ENCODE measurements around the gene DHX57. TPM values are rescaled to one million over a fixed set of nuclear protein-coding genes. Genes with fewer than 3 reads are reported as not detected.
A peak's percentile ranks its signal among the peaks of the same experiment; 100 is the strongest.

Gene DHX57
- total RNA-seq, 1 donor from 2014 or later = 33.9 TPM

DNA sequence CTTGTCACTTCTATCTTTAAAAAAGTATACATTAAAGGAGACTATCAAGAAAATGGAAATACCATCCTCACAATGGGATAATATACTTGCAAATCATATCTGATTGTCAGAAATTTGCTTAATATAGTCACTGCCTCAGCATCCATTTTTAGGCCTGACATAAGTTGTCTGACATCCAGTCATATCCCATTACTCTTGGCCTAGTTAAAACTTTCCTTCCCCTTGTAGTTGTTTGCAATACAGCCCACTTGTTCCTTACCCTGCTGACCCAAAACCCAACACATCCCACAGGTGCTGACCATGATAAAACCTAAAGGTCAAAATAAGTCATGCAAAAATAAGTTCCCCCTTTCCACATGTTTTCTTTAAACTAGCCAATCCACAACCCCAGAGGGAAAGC is 10.3 kb upstream of the DHX57 start:
- Histone ChIP-seq H3K4me1 (no peaks in the 10 kb centered on the region), H3K27me3 (no peaks in the 10 kb centered on the region), H3K4me2 (no peak overlapping the region), H3K4me3 (no peak overlapping the region), H3K36me3 (no peaks in the 10 kb centered on the region), H3K9ac (no peak overlapping the region), H2AFZ (replicated peaks) (no peak overlapping the region), H4K20me1 (ENCODE audit: low read depth) (no peaks in the 10 kb centered on the region), H3K79me2 (ENCODE audit: low read depth) (no peaks in the 10 kb centered on the region), H3F3A (ENCODE audit: low read depth) (no peaks in the 10 kb centered on the region), H3K27ac (no peak overlapping the region), H3K9me3 (ENCODE audit: low read depth) (no peaks in the 10 kb centered on the region)
- H3K9me3 Mint-ChIP-seq = no peaks in the 10 kb centered on the region
- H3K27ac Mint-ChIP-seq = no peak overlapping the region
- no peak for DNase-seq (ENCODE audit: low spot score)
- no peaks in the 10 kb centered on the region for H3K4me1 Mint-ChIP-seq
- H3K27me3 Mint-ChIP-seq (ENCODE audit: insufficient read depth, low read depth) = no peaks in the 10 kb centered on the region
- no peak for TF ChIP-seq CTCF (IDR thresholded peaks at IDR 0.05)
- no peak for TF ChIP-seq EZH2 (IDR thresholded peaks at IDR 0.05)
- TF ChIP-seq EZH2phosphoT487 (IDR thresholded peaks at IDR 0.05) = no peak
- H3K36me3 Mint-ChIP-seq = no peaks in the 10 kb centered on the region
- no peak overlapping the region for H3K4me3 Mint-ChIP-seq

- peaks cover 12% of the 10 kb centered on the region for H3K9me3 Mint-ChIP-seq
- peaks cover 15% of the 10 kb centered on the region for H3K36me3 Mint-ChIP-seq
- H3K27ac Mint-ChIP-seq = peak overlapping the region; percentile 94
- no peaks in the 10 kb centered on the region for H3K36me3 ChIP-seq
- H4K20me1 ChIP-seq (ENCODE audit: low read depth) = no peaks in the 10 kb centered on the region
- H3K27ac ChIP-seq = no peak overlapping the region
- H3K27me3 ChIP-seq = no peaks in the 10 kb centered on the region
- peaks cover 3% of the 10 kb centered on the region for H3K9me3 ChIP-seq (ENCODE audit: low read depth)
- H3K4me3 ChIP-seq = peak overlapping the region; percentile 78
- peaks cover 4% of the 10 kb centered on the region for H3K27me3 Mint-ChIP-seq (ENCODE audit: insufficient read depth, low read depth)
- peak overlapping the region; percentile 94 for H3K4me2 ChIP-seq
- peak overlapping the region; percentile 21 for H3K9ac ChIP-seq
- DNase-seq (ENCODE audit: low spot score) = peak; percentile 4
- H3K79me2 ChIP-seq (ENCODE audit: low read depth) = peaks cover 42% of the 10 kb centered on the region
- peak overlapping the region; percentile 99 for H2AFZ ChIP-seq (replicated peaks)
- TF ChIP-seq EZH2phosphoT487 (IDR thresholded peaks at IDR 0.05) = no peak
- TF ChIP-seq EZH2 (IDR thresholded peaks at IDR 0.05) = no peak
- TF ChIP-seq CTCF (IDR thresholded peaks at IDR 0.05) = no peak
- peak overlapping the region; percentile 95 for H3K4me3 Mint-ChIP-seq
- H3K4me1 ChIP-seq = peaks cover 12% of the 10 kb centered on the region
- peaks cover 21% of the 10 kb centered on the region for H3K4me1 Mint-ChIP-seq
- H3F3A ChIP-seq (ENCODE audit: low read depth) = no peaks in the 10 kb centered on the region
Observed at GRCh38 chr2:38876407-38876806, 673 bp upstream of the DHX57 start.

DNA sequence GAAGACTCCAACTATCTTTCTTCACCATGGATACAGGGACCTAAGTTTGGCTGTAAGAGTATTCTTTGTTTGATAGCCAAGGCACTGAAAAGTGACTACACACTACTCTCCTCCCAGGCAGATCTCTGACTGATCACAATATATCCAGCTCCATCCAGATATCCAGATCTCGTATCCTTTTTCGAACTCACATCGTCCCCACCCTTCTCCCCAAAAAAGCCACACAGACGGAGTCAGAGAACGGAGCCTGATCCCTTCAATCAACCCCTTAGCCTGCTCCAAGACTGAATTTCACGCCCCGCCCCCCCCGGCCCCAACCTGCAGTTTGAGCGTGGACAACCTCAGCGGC is 533 bp downstream of the DHX57 start:
- H3K27ac Mint-ChIP-seq = peak overlapping the region; percentile 48
- no peak for DNase-seq (ENCODE audit: low spot score)
- TF ChIP-seq CTCF (IDR thresholded peaks at IDR 0.05) (no peak), EZH2phosphoT487 (IDR thresholded peaks at IDR 0.05) (no peak), EZH2 (IDR thresholded peaks at IDR 0.05) (no peak)
- Histone ChIP-seq H4K20me1 (ENCODE audit: low read depth) (no peaks in the 10 kb centered on the region), H3K27me3 (no peaks in the 10 kb centered on the region), H3K4me1 (peaks cover 12% of the 10 kb centered on the region), H3K4me3 (peak overlapping the region; percentile 78), H3K36me3 (no peaks in the 10 kb centered on the region), H2AFZ (replicated peaks) (peak overlapping the region; percentile 99), H3K79me2 (ENCODE audit: low read depth) (peaks cover 54% of the 10 kb centered on the region), H3F3A (ENCODE audit: low read depth) (no peaks in the 10 kb centered on the region), H3K9ac (peak overlapping the region; percentile 42), H3K4me2 (peak overlapping the region; percentile 94), H3K9me3 (ENCODE audit: low read depth) (peaks cover 3% of the 10 kb centered on the region), H3K27ac (no peak overlapping the region)
- H3K4me1 Mint-ChIP-seq = peaks cover 21% of the 10 kb centered on the region
- H3K9me3 Mint-ChIP-seq = peaks cover 14% of the 10 kb centered on the region
- peak overlapping the region; percentile 95 for H3K4me3 Mint-ChIP-seq
- peaks cover 18% of the 10 kb centered on the region for H3K36me3 Mint-ChIP-seq
- peaks cover 4% of the 10 kb centered on the region for H3K27me3 Mint-ChIP-seq (ENCODE audit: insufficient read depth, low read depth)
